Panc1 (cell line): ENCODE measurements around the gene SLC13A3. TPM values are rescaled to one million over a fixed set of nuclear protein-coding genes. Genes with fewer than 3 reads are reported as not detected.

Source experiments
- ATAC-seq: fragments of 200-7000 bp; cut with Tn5 transposase; 2 replicates; pipeline ENCODE4 v1.9.1; 2020; ENCODE audit warnings: mild to moderate bottlenecking, moderate library complexity
- BruUV-seq: library from RNA; stranded (reverse); fragments of 400-500 nt; replicated peaks from 2 replicates; lab custom pipeline; 2021; lab: Mats Ljungman, UMichigan
- CTCF ChIA-PET: fragments of 300-600 bp; sonication (Branson Sonifier 250); formaldehyde crosslinking; loops from one replicate; lab custom pipeline; 2022; ENCODE audit warnings: antibody characterized with exemption; lab: Charles Lee
- POLR2A ChIA-PET: fragments of 300-600 bp; sonication (Branson Sonifier 250); formaldehyde crosslinking; loops from one replicate; lab custom pipeline; 2022; ENCODE audit warnings: antibody characterized with exemption; lab: Charles Lee
- DNase-seq: peaks from one replicate; pipeline ENCODE4 v3.0.0-alpha.2; 2010; ENCODE audit warnings: low read depth, low spot score
- H3K27ac ChIP-seq: 2 replicates; pipeline ENCODE4 v1.5.1; 2011; ENCODE audit warnings: mild to moderate bottlenecking, low read length, inconsistent platforms
- H3K27me3 ChIP-seq: fragments of 200-500 bp; sonication (Bioruptor generic); 2 replicates; pipeline ENCODE4 v1.6.0; 2014; ENCODE audit warnings: low read length, inconsistent platforms; ENCODE audit not compliant: control insufficient read depth, insufficient read depth
- H3K36me3 ChIP-seq: fragments of 200-500 bp; sonication (Bioruptor generic); 2 replicates; pipeline ENCODE4 v1.5.1; 2014; ENCODE audit warnings: inconsistent platforms, mild to moderate bottlenecking, low read length, moderate library complexity; ENCODE audit not compliant: control insufficient read depth, insufficient read depth
- H3K4me1 ChIP-seq: 2 replicates; pipeline ENCODE4 v1.5.1; 2011; ENCODE audit warnings: inconsistent platforms, mild to moderate bottlenecking, low read length, moderate library complexity; ENCODE audit not compliant: control insufficient read depth, insufficient read depth
- H3K4me3 ChIP-seq, 2 experiments: 2 replicates each; pipeline ENCODE4 v1.5.1; 2011 to 2012; ENCODE audit warnings: low read depth in 2 of 2, low read length in 2 of 2, mild to moderate bottlenecking in 2 of 2, inconsistent platforms in 1 of 2, moderate library complexity in 1 of 2
- H3K9me3 ChIP-seq: fragments of 200-500 bp; sonication (Bioruptor generic); 2 replicates; pipeline ENCODE4 v1.5.1; 2014; ENCODE audit warnings: low read depth, mild to moderate bottlenecking, inconsistent platforms, low read length, moderate library complexity; ENCODE audit not compliant: control insufficient read depth, insufficient read depth
- CTCF ChIP-seq: fragments of 450-650 bp; IDR thresholded peaks from 2 replicates; pipeline ENCODE4 v1.5.1; 2017; ENCODE audit warnings: mild to moderate bottlenecking
- POLR2AphosphoS5 ChIP-seq: IDR thresholded peaks from 2 replicates; pipeline ENCODE4 v1.6.1; 2012; ENCODE audit warnings: mild to moderate bottlenecking, low read depth, low read length, moderate library complexity
- REST ChIP-seq, 2 experiments: IDR thresholded peaks; 2 replicates each; pipeline ENCODE4 v1.6.1; 2011 to 2012; ENCODE audit warnings: low read depth in 2 of 2, control low read depth in 1 of 2, low read length in 1 of 2, mild to moderate bottlenecking in 1 of 2, moderate library complexity in 1 of 2; ENCODE audit not compliant: insufficient read depth in 1 of 2
- SIN3A ChIP-seq: IDR thresholded peaks from 2 replicates; pipeline ENCODE4 v1.6.1; 2012; ENCODE audit warnings: low read depth, mild to moderate bottlenecking, low read length, moderate library complexity, borderline replicate concordance; ENCODE audit not compliant: insufficient read depth
- TCF7L2 ChIP-seq: IDR thresholded peaks from 2 replicates; pipeline ENCODE4 v1.6.1; 2011; ENCODE audit warnings: mild to moderate bottlenecking, low read depth, low read length, inconsistent platforms
- in situ Hi-C: cut with HindIII; loops from 2 replicates; pipeline ENCODE4 v1.10.0; 2016; ENCODE audit warnings: low sequenced_read_pairs, low pct_unique_long_range_greater_than_20kb
- intact Hi-C: fragments of 100-400 bp; cut with micrococcal nuclease; formaldehyde crosslinking; loops from one replicate; pipeline ENCODE4 v1.10.0; 2022; ENCODE audit not compliant: unreplicated experiment
- total RNA-seq: library from RNA; stranded (reverse); gene quantifications from one replicate; pipeline ENCODE4 v1.2.1, GENCODE V29; 2021; ENCODE audit not compliant: unreplicated experiment

SLC13A3 gene
- total RNA-seq, 1 experiment from 2014 or later, result 0.31 TPM

GRCh38 chr20:46544576-46544975, 106.7 kb downstream of the SLC13A3 start:
- no peak for ATAC-seq
- ChIA-PET CTCF (no interaction called here), POLR2A (no interaction called here)
- no peak overlapping the region for H3K27ac ChIP-seq
- no peaks in the 10 kb centered on the region for H3K4me1 ChIP-seq
- H3K9me3 ChIP-seq, result no peaks in the 10 kb centered on the region
- TF ChIP-seq POLR2AphosphoS5 (no peak), REST (IDR thresholded peaks at IDR 0.05; ENCODE audit: insufficient read depth in 1 of 2, low read depth in 2 of 2, low read length in 1 of 2) (no peak), CTCF (no peak), SIN3A (no peak), TCF7L2 (no peak)
- H3K27me3 ChIP-seq, result no peaks in the 10 kb centered on the region
- intact Hi-C loops, result no loop called here
- H3K36me3 ChIP-seq, result no peaks in the 10 kb centered on the region
- in situ Hi-C loops, result no loop called here
- no peak overlapping the region for H3K4me3 ChIP-seq
- no peak for DNase-seq
- no TSS peak for BruUV-seq

GRCh38 chr20:46543959-46544358, 107.3 kb downstream of the SLC13A3 start:
- BruUV-seq, result no TSS peak
- intact Hi-C loops (no loop called here), in situ Hi-C loops (no loop called here)
- Histone ChIP-seq H3K4me1 (no peaks in the 10 kb centered on the region), H3K4me3 (no peak overlapping the region), H3K9me3 (no peaks in the 10 kb centered on the region), H3K27me3 (no peaks in the 10 kb centered on the region), H3K36me3 (no peaks in the 10 kb centered on the region), H3K27ac (no peak overlapping the region)
- ChIA-PET POLR2A (no interaction called here), CTCF (no interaction called here)
- TF ChIP-seq POLR2AphosphoS5 (no peak), CTCF (no peak), REST (IDR thresholded peaks at IDR 0.05; ENCODE audit: insufficient read depth in 1 of 2, low read depth in 2 of 2, low read length in 1 of 2) (no peak), TCF7L2 (no peak), SIN3A (no peak)
- DNase-seq (no peak), ATAC-seq (no peak)
